GM21390 (cell line): ENCODE results near the gene TMEM240.
"Not testable (repeated sequence)": the region's sequence is repeated elsewhere in the genome, so short reads cannot be mapped to it uniquely, and the experiment has no call there.

ENCODE experiments used
- ATAC-seq: cut with Tn5 transposase; IDR thresholded peaks from one replicate; pipeline ENCODE4 v1.9.1; 2021; ENCODE audit not compliant: unreplicated experiment

The TMEM240 gene

DNA sequence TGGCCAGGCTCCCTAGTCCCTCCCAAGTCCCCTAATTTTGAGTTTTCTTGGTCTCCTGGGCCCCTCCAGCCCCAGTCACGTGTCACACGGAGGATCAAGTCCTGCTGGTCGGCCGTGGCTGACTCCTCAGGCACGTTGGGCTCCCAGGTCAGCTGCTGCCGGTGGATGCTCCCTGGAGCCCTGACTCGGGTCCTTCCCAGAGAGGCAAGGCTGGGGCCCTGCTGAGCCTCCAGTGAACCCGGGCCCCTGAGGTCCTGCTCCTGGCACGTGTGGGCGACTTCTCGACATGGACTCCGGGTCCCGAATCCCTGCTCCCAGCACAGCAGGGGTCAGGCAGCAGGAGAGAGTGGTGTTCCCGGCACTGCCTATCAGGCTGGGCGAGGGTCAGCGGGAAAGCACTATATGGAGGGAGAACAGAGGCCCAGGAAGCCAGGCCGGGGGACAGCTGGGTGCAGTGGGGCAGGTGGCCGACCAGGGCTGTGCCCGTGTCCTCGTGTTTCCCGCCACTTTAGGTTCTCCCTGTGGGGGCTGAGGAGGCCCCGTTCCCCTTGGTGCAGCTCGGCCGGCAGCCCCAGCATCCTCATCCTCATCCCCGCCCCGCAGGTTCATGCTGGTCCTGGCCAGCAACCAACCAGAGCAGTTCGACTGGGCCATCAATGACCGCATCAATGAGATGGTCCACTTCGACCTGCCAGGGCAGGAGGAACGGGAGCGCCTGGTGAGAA lies 13.2 kb downstream of the TMEM240 start:
- no peak for ATAC-seq

DNA sequence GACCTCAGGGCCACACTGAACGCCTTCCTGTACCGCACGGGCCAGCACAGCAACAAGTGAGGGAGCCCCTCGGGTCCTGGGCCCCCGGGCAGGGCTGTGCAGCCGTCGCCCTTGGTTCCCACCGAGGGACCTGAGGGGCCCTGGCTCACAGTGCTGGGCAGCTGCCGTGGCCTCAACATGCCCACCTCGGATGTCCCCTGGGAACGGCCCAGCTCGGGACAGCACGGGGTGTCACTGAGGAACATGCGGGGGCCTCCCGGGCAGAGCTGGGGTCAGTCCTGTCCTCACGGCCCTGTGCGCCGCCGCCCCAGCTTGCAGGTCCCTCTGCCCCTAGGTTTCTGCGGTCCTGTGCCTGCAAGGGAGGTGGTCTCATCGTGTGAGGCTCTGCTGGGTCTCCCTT lies 13.9 kb downstream of the TMEM240 start:
- ATAC-seq, result not testable (repeated sequence)

DNA sequence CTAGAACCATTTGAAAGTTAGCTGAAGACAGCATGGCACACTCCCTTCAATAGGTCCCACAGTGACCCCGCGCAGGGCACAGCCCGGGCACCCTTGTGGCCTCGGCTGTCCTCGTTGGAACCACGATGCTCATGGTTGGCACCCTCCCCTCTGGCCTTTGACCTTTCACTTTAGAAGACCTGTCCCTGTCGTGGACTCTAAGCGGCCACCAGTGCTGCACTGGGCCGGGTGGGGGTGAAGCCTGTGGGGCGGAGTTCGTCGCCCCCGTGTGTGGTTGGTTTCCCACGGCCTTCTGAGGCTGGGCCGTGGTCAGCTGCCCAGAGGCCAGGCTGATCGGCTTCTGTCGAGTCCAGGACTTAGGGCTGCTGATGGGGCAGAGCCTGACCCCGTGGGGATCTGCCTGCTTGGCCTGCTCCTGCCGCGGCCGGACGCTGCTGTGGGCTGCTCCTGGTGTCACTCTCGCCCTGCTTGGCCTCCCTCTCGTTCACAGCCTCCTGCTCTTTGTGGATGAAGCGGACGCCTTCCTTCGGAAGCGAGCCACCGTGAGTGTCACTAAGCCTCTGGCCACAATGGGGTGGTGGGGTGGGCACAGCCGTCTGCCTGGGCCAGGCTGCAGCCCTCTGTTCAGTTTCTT lies 15.6 kb downstream of the TMEM240 start:
- not testable (repeated sequence) for ATAC-seq

DNA sequence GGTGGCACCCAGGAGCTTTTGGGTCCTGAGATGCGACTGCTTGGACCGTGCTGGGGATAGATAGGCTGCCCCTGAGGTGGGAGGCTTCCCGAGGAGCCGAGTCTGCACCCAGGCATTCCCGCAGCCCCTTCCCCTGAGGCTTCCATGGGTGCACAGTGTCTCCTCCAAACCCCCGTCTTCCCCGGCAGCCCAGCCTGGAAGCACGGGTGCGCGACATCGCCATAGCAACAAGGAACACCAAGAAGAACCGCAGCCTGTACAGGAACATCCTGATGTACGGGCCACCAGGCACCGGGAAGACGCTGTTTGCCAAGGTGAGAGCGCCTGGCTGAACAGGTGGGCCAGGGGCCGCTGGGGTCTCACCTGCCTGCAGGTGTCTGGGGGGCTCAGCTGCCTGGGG lies 16.8 kb downstream of the TMEM240 start:
- not testable (repeated sequence) for ATAC-seq

DNA sequence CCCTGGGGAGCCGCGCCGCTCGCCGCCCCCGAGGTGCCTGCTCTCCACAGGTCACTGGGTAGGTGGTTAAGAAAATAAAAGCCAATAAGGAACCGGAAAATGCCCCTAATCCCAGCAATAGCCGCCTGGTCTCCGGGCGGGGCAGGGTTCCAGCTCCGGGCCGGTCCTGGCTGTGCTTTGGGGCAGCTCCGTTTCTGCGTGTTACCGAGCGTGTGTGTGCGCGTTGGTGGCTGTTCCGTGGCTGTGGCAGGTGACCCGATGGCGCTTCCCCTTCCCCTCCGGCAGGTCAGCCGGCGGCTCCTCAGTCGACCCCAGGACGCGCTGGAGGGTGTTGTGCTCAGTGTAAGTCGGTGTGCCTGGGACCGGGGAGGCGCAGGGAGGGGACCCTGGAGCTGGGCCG lies 17.2 kb downstream of the TMEM240 start:
- not testable (repeated sequence) for ATAC-seq

DNA sequence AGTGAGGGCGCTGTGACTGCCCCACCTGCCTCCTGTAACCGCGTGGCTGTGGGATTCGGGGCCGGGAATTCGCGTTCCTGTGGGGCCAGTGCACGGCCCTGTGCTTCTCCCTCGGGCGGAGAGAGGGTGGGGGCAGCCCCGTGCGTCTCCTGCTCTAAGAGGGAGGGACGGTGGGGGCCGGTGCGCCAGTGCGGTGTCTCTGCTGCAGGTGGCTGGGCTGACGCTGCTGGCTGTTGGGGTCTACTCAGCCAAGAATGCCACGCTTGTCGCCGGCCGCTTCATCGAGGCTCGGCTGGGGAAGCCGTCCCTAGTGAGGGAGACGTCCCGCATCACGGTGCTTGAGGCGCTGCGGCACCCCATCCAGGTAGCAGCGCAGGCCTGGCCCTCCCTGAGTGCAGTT lies 17.9 kb downstream of the TMEM240 start:
- ATAC-seq, result not testable (repeated sequence)

DNA sequence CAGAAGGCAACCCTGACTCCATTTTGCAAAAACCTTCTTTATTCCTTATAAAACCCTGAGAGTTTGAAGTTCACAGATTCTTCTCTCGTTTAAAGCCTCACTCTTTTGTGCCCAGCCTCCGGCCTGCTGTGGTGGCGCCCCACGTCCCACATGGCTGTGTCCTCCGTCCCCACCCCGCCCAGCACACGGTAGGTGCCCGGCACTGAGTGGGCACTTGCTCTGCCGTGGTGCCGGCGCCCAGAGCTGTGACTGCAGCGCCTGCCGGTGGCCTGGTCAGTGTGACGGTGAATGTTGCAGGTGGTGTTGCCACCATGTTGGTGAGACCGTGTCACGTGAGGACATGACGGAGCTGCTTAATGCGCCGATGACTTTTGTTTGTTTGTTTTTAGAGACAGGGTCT lies 19.1 kb downstream of the TMEM240 start:
- ATAC-seq, result no peak

DNA sequence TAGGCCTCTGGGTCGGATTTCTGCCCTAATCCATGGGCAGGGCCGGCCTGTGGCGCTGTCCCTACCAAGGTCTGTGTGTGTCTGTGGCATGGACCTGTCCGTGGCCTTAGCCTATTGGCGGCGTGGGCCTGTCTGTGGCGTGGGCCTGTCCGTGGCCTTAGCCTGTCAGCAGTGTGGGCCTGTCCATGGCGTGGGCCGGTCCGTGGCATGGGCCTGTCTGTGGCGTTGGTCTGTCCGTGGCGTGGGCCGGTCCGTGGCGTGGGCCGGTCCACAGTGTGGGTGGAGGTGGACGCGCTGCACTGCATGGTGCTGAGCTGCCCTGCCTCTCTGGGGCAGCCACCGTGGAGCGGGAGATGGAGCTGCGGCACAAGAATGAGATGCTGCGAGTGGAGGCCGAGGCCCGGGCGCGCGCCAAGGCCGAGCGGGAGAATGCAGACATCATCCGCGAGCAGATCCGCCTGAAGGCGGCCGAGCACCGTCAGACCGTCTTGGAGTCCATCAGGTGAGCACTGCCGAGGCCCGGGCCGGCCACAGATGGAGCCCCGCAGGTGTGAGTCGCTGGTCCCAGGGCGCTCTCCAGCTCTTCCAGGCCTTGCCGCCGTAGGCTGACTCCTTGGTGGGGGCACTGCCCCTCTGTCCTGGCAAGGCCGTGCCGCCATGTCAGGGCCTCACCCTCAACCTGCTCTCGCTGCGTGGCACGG lies 20.5 kb downstream of the TMEM240 start:
- not testable (repeated sequence) for ATAC-seq

DNA sequence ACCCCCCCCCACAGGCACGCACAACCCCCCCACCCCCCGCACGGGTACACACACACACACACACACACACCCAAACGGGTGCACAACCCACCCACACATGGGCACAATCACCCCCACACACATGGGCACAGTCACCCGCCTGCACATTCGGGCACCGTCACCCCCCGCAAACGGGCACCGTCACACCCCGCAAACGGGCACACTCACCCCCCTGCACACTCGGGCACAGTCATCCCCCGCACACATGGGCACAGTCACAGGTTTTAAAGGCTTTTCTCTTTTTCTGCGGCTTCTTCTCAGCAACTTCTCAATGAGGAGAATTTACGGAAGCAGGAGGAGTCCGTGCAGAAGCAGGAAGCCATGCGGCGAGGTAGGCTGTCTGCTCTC lies 21.8 kb downstream of the TMEM240 start:
- not testable (repeated sequence) for ATAC-seq

DNA sequence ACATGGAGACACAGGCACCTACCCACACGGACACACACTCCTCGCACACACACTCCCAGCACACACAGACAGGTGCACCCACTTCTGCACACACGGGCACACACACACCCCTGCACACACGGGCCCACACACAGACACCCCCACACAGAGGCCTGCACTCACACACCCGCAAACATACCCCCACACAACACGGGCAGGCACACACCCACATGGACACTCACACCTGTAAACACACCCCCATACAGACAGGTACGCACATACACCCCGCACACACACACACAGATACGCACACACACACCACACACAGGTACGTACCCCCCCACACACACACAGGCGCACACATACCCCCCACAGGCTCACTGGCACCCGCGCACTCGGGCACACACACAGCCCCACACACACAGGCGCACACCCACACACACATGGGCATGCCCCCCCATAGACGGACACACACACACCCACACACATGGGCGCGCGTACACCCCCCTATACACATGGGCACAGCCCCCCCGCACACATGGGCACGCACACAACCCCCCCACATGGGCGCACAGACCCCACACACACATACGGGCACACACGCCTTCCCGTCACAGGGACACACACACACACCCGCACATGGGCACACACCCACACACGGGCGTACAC lies 22.3 kb downstream of the TMEM240 start:
- no peak for ATAC-seq

DNA sequence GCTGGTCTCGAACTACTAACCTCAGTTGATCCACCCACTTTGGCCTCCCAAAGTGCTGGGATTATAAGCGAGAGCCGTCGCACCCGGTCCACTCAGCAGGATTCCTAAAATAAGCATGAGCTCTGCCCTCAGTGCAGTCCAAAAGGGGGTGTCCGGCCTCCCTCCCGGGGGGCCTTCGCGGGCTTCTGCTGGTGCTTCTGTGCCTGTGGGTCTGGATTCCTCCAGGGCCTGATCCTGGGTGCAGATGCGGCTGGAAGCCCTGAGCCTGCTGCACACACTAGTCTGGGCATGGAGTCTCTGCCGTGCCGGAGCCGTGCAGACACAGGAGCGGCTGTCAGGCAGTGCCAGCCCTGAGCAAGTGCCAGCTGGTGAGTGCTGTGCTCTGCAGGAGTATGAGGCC lies 23.5 kb downstream of the TMEM240 start:
- not testable (repeated sequence) for ATAC-seq

DNA sequence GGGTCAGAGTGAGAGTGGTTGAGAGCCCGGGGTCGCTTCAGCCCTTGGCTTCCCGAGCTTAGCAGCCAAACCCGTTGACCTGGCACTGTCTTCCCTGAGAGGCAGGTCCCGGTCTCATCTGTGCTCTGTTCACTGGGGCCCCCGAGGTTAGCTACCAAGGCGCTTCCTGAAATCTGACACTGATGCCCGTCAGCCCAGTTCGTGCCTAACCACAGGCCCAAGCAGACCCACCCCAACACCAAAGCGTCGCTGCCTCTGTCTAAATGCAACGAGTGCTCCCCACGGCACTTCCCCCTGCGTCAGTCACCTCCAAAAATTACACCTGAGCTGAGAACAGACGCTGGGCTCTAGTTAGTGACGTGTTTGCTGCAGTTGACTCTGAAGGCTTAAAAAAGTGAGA lies 26.0 kb downstream of the TMEM240 start:
- ATAC-seq, result not testable (repeated sequence)

DNA sequence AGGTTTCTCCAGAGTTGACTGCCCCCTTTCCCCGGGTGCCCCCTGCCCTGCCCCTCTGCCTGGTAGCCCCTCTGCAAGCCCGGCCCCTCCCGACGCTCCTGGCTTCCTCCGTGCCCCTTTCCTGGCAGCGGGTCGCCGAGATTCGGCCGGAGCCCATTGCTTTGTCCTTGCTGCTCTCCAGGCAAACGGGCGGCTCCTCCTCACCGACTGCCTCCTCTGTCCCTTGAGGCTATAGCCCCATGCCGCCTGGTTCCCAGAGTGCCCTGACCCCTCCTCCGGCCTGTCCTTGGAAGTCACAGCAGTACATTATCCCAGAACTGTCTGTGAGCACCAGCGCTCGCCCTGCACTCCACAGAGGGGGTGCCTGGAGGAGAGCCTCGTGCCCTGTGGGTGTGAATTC lies 26.7 kb downstream of the TMEM240 start:
- not testable (repeated sequence) for ATAC-seq

DNA sequence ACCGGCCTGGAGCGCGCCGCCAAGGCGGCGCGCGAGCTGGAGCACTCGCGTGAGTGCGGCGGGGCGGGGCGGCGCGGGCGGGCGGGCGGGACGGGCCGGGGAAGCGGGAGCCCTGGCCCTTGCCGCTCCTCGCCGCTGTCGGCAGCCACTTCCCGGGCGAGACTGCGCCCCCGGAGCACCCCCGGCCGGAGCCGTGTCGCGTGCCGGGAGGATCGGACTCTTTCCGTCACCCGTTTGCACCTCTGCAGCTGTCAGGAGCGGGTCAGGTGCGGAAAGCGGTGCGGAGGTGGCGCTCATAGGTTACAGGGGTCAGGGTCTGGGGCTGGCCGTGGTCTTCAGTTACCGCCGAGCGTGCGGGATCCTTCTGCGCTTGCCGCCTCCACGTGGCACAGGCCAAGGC lies 28.0 kb downstream of the TMEM240 start:
- peak; percentile 11 for ATAC-seq

DNA sequence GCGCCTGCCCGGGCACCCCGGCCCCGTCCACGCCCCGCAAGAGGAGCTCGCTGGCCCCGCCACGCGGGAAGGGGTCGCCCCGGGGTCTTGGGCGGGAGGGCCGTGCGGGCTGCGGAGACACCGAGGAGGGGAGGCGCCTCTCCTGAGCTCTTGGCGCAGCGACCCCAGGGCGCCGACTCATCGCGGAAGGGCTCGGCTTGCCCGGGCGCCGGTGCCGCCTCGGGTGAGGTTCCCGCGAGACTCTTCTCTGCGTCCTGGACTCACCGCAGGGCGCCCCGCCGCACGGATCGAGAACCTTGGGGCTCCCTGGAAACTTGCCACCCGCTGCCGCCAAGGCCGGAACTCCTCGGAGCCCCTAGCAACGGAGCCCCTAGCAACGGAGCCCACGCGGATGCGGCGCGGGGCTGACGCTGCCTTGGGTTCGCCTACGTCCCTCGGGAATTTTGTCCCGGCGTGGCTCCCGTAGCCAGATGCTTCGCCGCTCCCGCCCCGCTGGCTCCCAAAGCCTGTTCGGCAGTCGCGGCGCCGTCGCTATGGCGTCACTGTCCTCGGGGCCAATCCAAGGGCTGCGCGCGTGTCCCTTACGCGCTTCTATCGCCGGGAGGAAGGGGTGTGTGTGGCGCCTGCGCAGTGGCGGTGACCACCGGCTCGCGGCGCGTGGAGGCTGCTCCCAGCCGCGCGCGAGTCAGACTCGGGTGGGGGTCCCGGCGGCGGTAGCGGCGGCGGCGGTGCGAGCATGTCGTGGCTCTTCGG lies 28.7 kb downstream of the TMEM240 start, which contains the start of gene ATAD3A:
TSS of gene ATAD3A (plus strand) at position 630 of the 753 bp plus-strand sequence. CDS start at position 737, 107 bp downstream.
- ATAC-seq, result peak; percentile 77

DNA sequence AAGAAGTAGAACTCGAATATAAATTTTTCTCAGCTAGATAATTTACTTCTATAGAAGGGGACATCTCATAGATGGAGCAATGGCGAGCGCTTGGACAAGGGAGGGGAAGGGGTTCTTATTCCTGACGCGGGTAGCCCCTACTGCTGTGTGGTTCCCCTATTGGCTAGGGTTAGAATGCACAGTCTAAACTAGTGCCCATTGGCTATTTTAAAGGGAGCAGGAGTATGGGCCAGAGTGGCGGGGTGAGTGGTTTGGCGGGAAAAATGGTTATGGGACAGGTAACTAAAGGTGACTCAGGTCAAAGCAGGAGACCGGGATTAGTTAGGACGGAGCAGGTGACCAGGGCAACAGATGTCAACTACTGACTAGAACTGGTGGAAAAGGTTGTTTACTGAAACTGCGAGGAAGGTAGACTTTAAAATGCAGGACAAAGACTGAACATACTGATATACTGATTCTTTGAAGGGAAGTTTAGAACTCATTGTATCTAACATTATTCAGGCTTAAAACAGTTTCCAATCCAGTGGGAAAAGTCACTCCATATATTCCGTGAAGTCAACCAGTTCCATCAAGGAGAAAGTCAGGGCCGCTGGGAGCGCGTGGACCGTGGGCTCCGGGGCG lies 29.4 kb downstream of the TMEM240 start:
- ATAC-seq, result no peak

DNA sequence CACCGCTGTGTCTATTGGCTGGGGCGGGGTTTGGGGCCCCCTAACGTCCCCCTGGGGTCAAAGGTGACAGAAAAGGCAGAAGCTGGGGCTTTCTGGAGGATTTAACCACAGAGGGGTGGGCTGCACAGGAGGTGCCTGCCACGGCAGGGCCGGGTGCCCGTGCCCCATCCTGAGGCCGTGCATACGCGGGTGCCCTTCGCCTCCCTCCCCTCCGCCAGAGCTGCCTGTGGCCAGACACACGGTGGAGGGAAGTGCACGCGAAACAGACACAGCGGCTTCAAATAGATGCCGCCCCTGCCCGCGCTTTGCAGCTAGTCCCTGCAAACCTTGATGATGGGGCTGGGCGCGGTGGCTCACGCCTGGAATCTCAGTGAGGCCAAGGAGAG lies 31.0 kb downstream of the TMEM240 start:
- not testable (repeated sequence) for ATAC-seq

DNA sequence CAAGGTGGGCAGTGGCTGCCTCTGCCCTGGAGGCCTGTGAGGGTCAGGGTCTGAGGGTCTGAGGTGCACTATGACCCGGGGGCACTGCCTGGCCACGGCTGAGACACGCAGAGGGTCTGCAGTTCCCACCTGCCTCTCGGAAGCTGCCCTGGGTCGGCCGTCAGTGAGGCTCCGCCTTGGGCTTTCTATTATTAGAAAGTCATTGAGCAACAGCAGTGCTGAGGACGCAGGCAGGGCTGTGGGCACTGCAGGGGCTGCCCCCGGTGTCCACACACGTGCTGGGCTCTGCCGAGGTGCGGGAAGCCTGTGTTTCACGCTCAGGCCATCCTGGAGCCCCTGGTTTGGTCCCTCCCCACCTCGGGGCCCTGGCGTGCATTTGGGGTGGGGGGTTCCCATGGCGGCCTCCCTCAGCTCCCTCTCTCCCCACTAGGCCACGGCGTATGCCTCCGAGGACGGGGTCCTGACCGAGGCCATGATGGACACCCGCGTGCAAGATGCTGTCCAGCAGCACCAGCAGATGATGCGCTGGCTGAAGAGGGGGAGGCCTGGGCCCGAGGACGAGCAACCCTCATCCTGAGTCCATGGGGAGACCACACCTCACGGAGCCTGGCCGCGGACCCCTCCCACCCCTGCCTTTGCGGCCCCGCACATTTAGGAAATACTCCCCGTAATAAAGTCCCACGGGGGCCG lies 31.5 kb downstream of the TMEM240 start:
- not testable (repeated sequence) for ATAC-seq

DNA sequence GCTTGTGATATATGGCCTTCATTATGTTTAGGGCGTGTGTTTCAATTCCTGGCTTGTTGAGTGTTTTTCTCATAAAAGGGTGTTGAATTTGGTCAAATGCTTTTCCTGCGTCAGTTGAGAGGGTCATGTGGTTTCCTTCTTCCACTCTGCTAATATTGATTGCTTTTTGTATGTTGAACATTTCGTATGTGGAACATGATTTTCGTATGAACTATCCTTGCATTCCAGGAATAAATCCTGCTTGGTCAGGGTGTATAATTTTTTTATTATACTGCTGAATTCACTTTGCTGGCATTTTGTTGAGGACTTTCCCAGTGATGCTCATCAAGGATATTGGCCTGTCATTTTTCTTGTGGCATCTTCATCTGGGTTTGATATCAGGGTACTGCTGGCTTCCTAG lies 33.1 kb downstream of the TMEM240 start:
- ATAC-seq, result no peak

DNA sequence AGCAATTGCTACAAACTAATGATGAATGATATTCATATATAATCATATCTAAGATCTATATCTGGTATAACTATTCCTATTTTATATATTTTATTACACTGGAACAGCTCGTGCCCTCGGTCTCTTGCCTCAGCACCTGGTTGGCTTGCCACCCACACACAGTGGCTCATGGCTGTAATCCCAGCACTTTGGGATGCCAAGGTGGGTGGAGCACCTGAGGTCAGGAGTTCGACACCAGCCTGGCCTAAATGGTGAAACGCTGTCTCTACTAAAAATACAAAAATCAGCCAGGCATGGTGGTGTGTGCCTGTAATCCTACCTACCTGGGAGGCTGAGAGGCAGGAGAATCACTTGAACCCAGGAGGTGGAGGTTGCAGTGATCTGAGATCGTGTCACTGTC lies 34.6 kb downstream of the TMEM240 start:
- ATAC-seq, result not testable (repeated sequence)
